ENCODE measurements around the gene ALDH3A1. TPM values are rescaled to one million over a fixed set of nuclear protein-coding genes. Genes with fewer than 3 reads are reported as not detected.
A peak's percentile ranks its signal among the peaks of the same experiment; 100 is the strongest.
"Not testable (repeated sequence)": the region's sequence is repeated elsewhere in the genome, so short reads cannot be mapped to it uniquely, and the experiment has no call there.

ALDH3A1 gene
- polyA plus RNA-seq, 6 donors from 2014 or later: 0.19 TPM; not detected in 5

GRCh38 chr17:19768046-19768782 is 20.1 kb upstream of the ALDH3A1 start:
- DNase-seq (no peak), ATAC-seq (ENCODE audit: low read depth in 2 of 2) (no peak)
- Mint-ChIP-seq H3K9me3 (no peaks in the 10 kb centered on the region), H3K4me3 (no peak overlapping the region), H3K36me3 (no peaks in the 10 kb centered on the region), H3K4me1 (no peaks in the 10 kb centered on the region), H3K27me3 (peaks cover 11 to 28% (median 11%) of the 10 kb centered on the region in 3 donors), H3K27ac (no peak overlapping the region)

- no peak overlapping the region for H3K4me3 Mint-ChIP-seq
- H3K4me1 Mint-ChIP-seq: peaks cover 0 to 5% (median 3%) of the 10 kb centered on the region in 3 donors
- peaks cover 11 to 40% (median 19%) of the 10 kb centered on the region in 3 donors for H3K27me3 Mint-ChIP-seq
These were observed 18.5 kb upstream of the ALDH3A1 start for GRCh38 chr17:19766421-19767270.

GRCh38 chr17:19766016-19766415 is 17.9 kb upstream of the ALDH3A1 start:
- Mint-ChIP-seq H3K27me3 (peaks cover 11 to 44% (median 20%) of the 10 kb centered on the region in 3 donors), H3K27ac (no peak overlapping the region), H3K4me1 (peaks cover 0 to 5% (median 3%) of the 10 kb centered on the region in 3 donors), H3K9me3 (no peaks in the 10 kb centered on the region), H3K36me3 (no peaks in the 10 kb centered on the region), H3K4me3 (no peak overlapping the region)
- DNase-seq: no peak
- no peak for ATAC-seq (ENCODE audit: low read depth in 2 of 2)

More at GRCh38 chr17:19766421-19767270, 18.5 kb upstream of the ALDH3A1 start:
- H3K36me3 Mint-ChIP-seq: no peaks in the 10 kb centered on the region
- H3K27ac Mint-ChIP-seq: peak overlapping the region in 1 of 6 donors; percentile 93
- ATAC-seq (ENCODE audit: low read depth in 2 of 2) (peak; percentile 88 to 92), DNase-seq (peak; percentile 69)
- H3K9me3 Mint-ChIP-seq: no peaks in the 10 kb centered on the region

- H3K27ac Mint-ChIP-seq: not testable (repeated sequence)
- peaks cover 11 to 59% (median 32%) of the 10 kb centered on the region in 3 donors for H3K27me3 Mint-ChIP-seq
These were observed 15.9 kb upstream of the ALDH3A1 start for GRCh38 chr17:19763991-19764390.

GRCh38 chr17:19763416-19763815 is 15.3 kb upstream of the ALDH3A1 start:
- Mint-ChIP-seq H3K27me3 (peaks cover 11 to 62% (median 32%) of the 10 kb centered on the region in 3 donors), H3K4me1 (peaks cover 0 to 7% (median 7%) of the 10 kb centered on the region in 3 donors), H3K9me3 (no peaks in the 10 kb centered on the region), H3K27ac (no peak overlapping the region), H3K36me3 (no peaks in the 10 kb centered on the region), H3K4me3 (no peak overlapping the region)
- DNase-seq (no peak), ATAC-seq (ENCODE audit: low read depth in 2 of 2) (no peak)

More at GRCh38 chr17:19763991-19764390, 15.9 kb upstream of the ALDH3A1 start:
- not testable (repeated sequence) for DNase-seq; H3K4me1 Mint-ChIP-seq; H3K4me3 Mint-ChIP-seq; H3K9me3 Mint-ChIP-seq; H3K36me3 Mint-ChIP-seq; ATAC-seq (ENCODE audit: low read depth in 2 of 2)

GRCh38 chr17:19762515-19762961 is 14.4 kb upstream of the ALDH3A1 start:
- Mint-ChIP-seq H3K4me3 (no peak overlapping the region), H3K27ac (no peak overlapping the region), H3K4me1 (peaks cover 0 to 7% (median 7%) of the 10 kb centered on the region in 3 donors), H3K9me3 (no peaks in the 10 kb centered on the region), H3K27me3 (peaks cover 11 to 62% (median 32%) of the 10 kb centered on the region in 3 donors), H3K36me3 (no peaks in the 10 kb centered on the region)
- ATAC-seq (ENCODE audit: low read depth in 2 of 2): peak; percentile 62 to 77
- DNase-seq: peak; percentile 52

GRCh38 chr17:19760746-19761145 is 12.6 kb upstream of the ALDH3A1 start:
- Mint-ChIP-seq H3K9me3 (no peaks in the 10 kb centered on the region), H3K36me3 (no peaks in the 10 kb centered on the region), H3K27ac (no peak overlapping the region), H3K4me1 (peaks cover 7 to 18% (median 15%) of the 10 kb centered on the region in 3 donors), H3K27me3 (peaks cover 11 to 54% (median 32%) of the 10 kb centered on the region in 3 donors), H3K4me3 (peak overlapping the region in 1 of 8 donors; percentile 10)
- ATAC-seq (ENCODE audit: low read depth in 2 of 2): no peak
- no peak for DNase-seq

GRCh38 chr17:19759568-19760549 is 11.8 kb upstream of the ALDH3A1 start:
- H3K4me1 Mint-ChIP-seq: peaks cover 15 to 27% (median 22%) of the 10 kb centered on the region in 3 donors
- H3K9me3 Mint-ChIP-seq: no peaks in the 10 kb centered on the region
- H3K4me3 Mint-ChIP-seq: no peak overlapping the region
- peaks cover 7 to 49% (median 32%) of the 10 kb centered on the region in 3 donors for H3K27me3 Mint-ChIP-seq
- H3K36me3 Mint-ChIP-seq: no peaks in the 10 kb centered on the region
- no peak for DNase-seq
- ATAC-seq (ENCODE audit: low read depth in 2 of 2): no peak
- H3K27ac Mint-ChIP-seq: no peak overlapping the region

GRCh38 chr17:19757536-19758180 is 9.6 kb upstream of the ALDH3A1 start:
- ATAC-seq (ENCODE audit: low read depth in 2 of 2): no peak
- no peak overlapping the region for H3K27ac Mint-ChIP-seq
- no peaks in the 10 kb centered on the region for H3K9me3 Mint-ChIP-seq
- DNase-seq: no peak
- H3K36me3 Mint-ChIP-seq: no peaks in the 10 kb centered on the region
- peaks cover 23 to 42% (median 26%) of the 10 kb centered on the region in 3 donors for H3K4me1 Mint-ChIP-seq
- no peak overlapping the region for H3K4me3 Mint-ChIP-seq
- H3K27me3 Mint-ChIP-seq: peaks cover 0 to 29% (median 16%) of the 10 kb centered on the region in 3 donors

GRCh38 chr17:19756546-19756945 is 8.4 kb upstream of the ALDH3A1 start:
- ATAC-seq (ENCODE audit: low read depth in 2 of 2) (no peak), DNase-seq (no peak)
- H3K9me3 Mint-ChIP-seq: no peaks in the 10 kb centered on the region
- peak overlapping the region in 1 of 8 donors; percentile 48 for H3K4me3 Mint-ChIP-seq
- peaks cover 23 to 39% (median 26%) of the 10 kb centered on the region in 3 donors for H3K4me1 Mint-ChIP-seq
- H3K27me3 Mint-ChIP-seq: peaks cover 0 to 22% (median 14%) of the 10 kb centered on the region in 3 donors
- H3K27ac Mint-ChIP-seq: peak overlapping the region in 3 of 6 donors; percentile 19 to 57 (median 33)
- no peaks in the 10 kb centered on the region for H3K36me3 Mint-ChIP-seq

GRCh38 chr17:19755821-19756510 is 7.9 kb upstream of the ALDH3A1 start:
- Mint-ChIP-seq H3K36me3 (no peaks in the 10 kb centered on the region), H3K9me3 (no peaks in the 10 kb centered on the region), H3K4me1 (peaks cover 23 to 39% (median 26%) of the 10 kb centered on the region in 3 donors), H3K4me3 (peak overlapping the region in 3 of 8 donors; percentile 48 to 79 (median 65)), H3K27ac (peak overlapping the region in 3 of 6 donors; percentile 57 to 93 (median 80)), H3K27me3 (peaks cover 5 to 22% (median 17%) of the 10 kb centered on the region in 3 donors)
- ATAC-seq (ENCODE audit: low read depth in 2 of 2): peak; percentile 66 to 68
- peak; percentile 29 for DNase-seq

Measured in naive B cell (primary cell).